H9 (cell line): ENCODE data around the gene TMED6. TPM values are rescaled to one million over a fixed set of nuclear protein-coding genes. Genes with fewer than 3 reads are reported as not detected.

ENCODE experiments used
- DNase-seq: peaks from one replicate; pipeline ENCODE4 v3.0.0-alpha.2; 2017
- H2AFZ ChIP-seq: one replicate; pipeline ENCODE4 v1.6.1; 2013; ENCODE audit warnings: mild to moderate bottlenecking, low read length, control low read depth, moderate library complexity
- H2AK5ac ChIP-seq: 2 replicates; pipeline ENCODE4 v1.6.1; 2013; ENCODE audit warnings: low read length, control low read depth, mixed read lengths; ENCODE audit not compliant: insufficient read length
- H2BK120ac ChIP-seq: one replicate; pipeline ENCODE4 v1.6.1; 2013; ENCODE audit warnings: low read depth, mild to moderate bottlenecking, low read length, control low read depth, inconsistent platforms; ENCODE audit not compliant: poor library complexity, severe bottlenecking
- H2BK12ac ChIP-seq: 2 replicates; pipeline ENCODE4 v1.6.1; 2013; ENCODE audit warnings: low read length, control low read depth, mixed read lengths, low read depth; ENCODE audit not compliant: insufficient read length
- H2BK15ac ChIP-seq: 2 replicates; pipeline ENCODE4 v1.6.1; 2013; ENCODE audit warnings: low read depth, low read length, control low read depth
- H2BK20ac ChIP-seq: one replicate; pipeline ENCODE4 v1.6.1; 2013; ENCODE audit warnings: low read depth, mild to moderate bottlenecking, low read length, control low read depth, inconsistent platforms; ENCODE audit not compliant: poor library complexity, severe bottlenecking
- H2BK5ac ChIP-seq: 2 replicates; pipeline ENCODE4 v1.6.1; 2013; ENCODE audit warnings: low read length, control low read depth, mixed read lengths; ENCODE audit not compliant: insufficient read length
- H3K14ac ChIP-seq: 2 replicates; pipeline ENCODE4 v1.6.1; 2013; ENCODE audit warnings: low read length, control low read depth; ENCODE audit not compliant: insufficient read depth
- H3K18ac ChIP-seq: 2 replicates; pipeline ENCODE4 v1.6.1; 2013; ENCODE audit warnings: low read depth, mild to moderate bottlenecking, mixed read lengths, low read length, control low read depth; ENCODE audit not compliant: insufficient read length
- H3K23ac ChIP-seq: 2 replicates; pipeline ENCODE4 v1.6.1; 2013; ENCODE audit warnings: low read length, control low read depth, mixed read lengths, low read depth; ENCODE audit not compliant: insufficient read length
- H3K23me2 ChIP-seq: 2 replicates; pipeline ENCODE4 v1.6.1; 2013; ENCODE audit warnings: low read depth, mild to moderate bottlenecking, mixed read lengths, low read length, control low read depth; ENCODE audit not compliant: insufficient read length, poor library complexity, severe bottlenecking
- H3K27ac ChIP-seq: 2 replicates; pipeline ENCODE4 v1.5.1; 2013; ENCODE audit warnings: low read length, control low read depth, mixed read lengths, low read depth; ENCODE audit not compliant: insufficient read length
- H3K27me3 ChIP-seq: 2 replicates; pipeline ENCODE4 v1.6.1; 2013; ENCODE audit warnings: low read length, control low read depth, inconsistent platforms; ENCODE audit not compliant: insufficient read depth
- H3K4ac ChIP-seq: 2 replicates; pipeline ENCODE4 v1.6.1; 2013; ENCODE audit warnings: low read depth, mild to moderate bottlenecking, control low read depth, inconsistent platforms, low read length, moderate library complexity
- H3K4me1 ChIP-seq: 2 replicates; pipeline ENCODE4 v1.6.1; 2013; ENCODE audit warnings: low read length, control low read depth, inconsistent platforms; ENCODE audit not compliant: insufficient read depth
- H3K4me2 ChIP-seq: 2 replicates; pipeline ENCODE4 v1.6.1; 2013; ENCODE audit warnings: low read length, control low read depth, mixed read lengths; ENCODE audit not compliant: insufficient read length, insufficient read depth
- H3K56ac ChIP-seq: 2 replicates; pipeline ENCODE4 v1.6.1; 2013; ENCODE audit warnings: low read depth, mild to moderate bottlenecking, mixed read lengths, low read length, control low read depth; ENCODE audit not compliant: insufficient read length
- H3K79me1 ChIP-seq: 2 replicates; pipeline ENCODE4 v1.6.1; 2013; ENCODE audit warnings: low read depth, mild to moderate bottlenecking, moderate library complexity, low read length, control low read depth, inconsistent platforms; ENCODE audit not compliant: insufficient read depth, poor library complexity, severe bottlenecking
- H3K79me2 ChIP-seq: 2 replicates; pipeline ENCODE4 v1.6.1; 2013; ENCODE audit warnings: low read length, control low read depth, inconsistent platforms; ENCODE audit not compliant: insufficient read depth
- H3K9ac ChIP-seq: 2 replicates; pipeline ENCODE4 v1.6.1; 2013; ENCODE audit warnings: low read length, control low read depth, mixed read lengths; ENCODE audit not compliant: insufficient read length; ENCODE audit errors: extremely low read depth
- H3K9me3 ChIP-seq: one replicate; pipeline ENCODE4 v1.6.1; 2013; ENCODE audit warnings: low read depth, low read length, inconsistent platforms; ENCODE audit not compliant: control insufficient read depth
- H3T11ph ChIP-seq: one replicate; pipeline ENCODE4 v1.6.1; 2013; ENCODE audit warnings: mild to moderate bottlenecking, low read length, control low read depth, inconsistent platforms
- H4K20me1 ChIP-seq: one replicate; pipeline ENCODE4 v1.6.1; 2013; ENCODE audit not compliant: control insufficient read depth, insufficient read length, insufficient read depth
- H4K5ac ChIP-seq: 2 replicates; pipeline ENCODE4 v1.6.1; 2013; ENCODE audit warnings: low read depth, mild to moderate bottlenecking, mixed read lengths, low read length, control low read depth; ENCODE audit not compliant: insufficient read length
- H4K8ac ChIP-seq: replicated peaks from 2 replicates; pipeline ENCODE4 v1.6.1; 2013; ENCODE audit warnings: low read length, control low read depth, mixed read lengths, low read depth; ENCODE audit not compliant: insufficient read length
- H4K91ac ChIP-seq: 2 replicates; pipeline ENCODE4 v1.6.1; 2013; ENCODE audit warnings: low read depth, mild to moderate bottlenecking, moderate library complexity, mixed read lengths, low read length, control low read depth; ENCODE audit not compliant: insufficient read length
- H3K27ac Mint-ChIP-seq, 3 experiments: 2 replicates in 2 of 3; 3 replicates in 1 of 3; pipeline ENCODE4 v1.8.0; 2020 to 2021; ENCODE audit warnings: mixed read lengths in 3 of 3, mild to moderate bottlenecking in 1 of 3, moderate library complexity in 1 of 3
- H3K27me3 Mint-ChIP-seq: 2 replicates; pipeline ENCODE4 v1.8.0; 2021; ENCODE audit warnings: low read depth, mild to moderate bottlenecking, moderate library complexity, mixed read lengths
- H3K36me3 Mint-ChIP-seq, 3 experiments: 2 replicates in 2 of 3; 3 replicates in 1 of 3; pipeline ENCODE4 v1.8.0; 2020 to 2021; ENCODE audit warnings: low read depth in 3 of 3, mixed read lengths in 3 of 3; ENCODE audit not compliant: insufficient read depth in 1 of 3
- H3K4me1 Mint-ChIP-seq, 2 experiments: 2 replicates each; pipeline ENCODE4 v1.8.0; 2020; ENCODE audit warnings: mixed read lengths in 2 of 2
- H3K4me3 Mint-ChIP-seq, 2 experiments: 2 replicates in 1 of 2; 3 replicates in 1 of 2; pipeline ENCODE4 v1.8.0; 2020 to 2021; ENCODE audit warnings: mild to moderate bottlenecking in 2 of 2, mixed read lengths in 2 of 2, moderate library complexity in 1 of 2
- H3K9me3 Mint-ChIP-seq, 2 experiments: 2 replicates in 1 of 2; 3 replicates in 1 of 2; pipeline ENCODE4 v1.8.0; 2020; ENCODE audit warnings: mild to moderate bottlenecking in 2 of 2, mixed read lengths in 2 of 2, moderate library complexity in 1 of 2
- WGBS: extraction: QIAGEN DNeasy Blood & Tissue Kit; methylation state at CpG from one replicate; pipeline ENCODE4 v1.1.7; 2013; ENCODE audit warnings: missing lambda C conversion rate, low lambda C conversion rate, mixed read lengths; ENCODE audit not compliant: insufficient read length; ENCODE audit errors: extremely low coverage; 5-methylcytosine and 5-hydroxymethylcytosine counted together
- total RNA-seq: library from RNA; stranded (reverse); gene quantifications from 2 replicates; pipeline ENCODE4 v1.2.1, GENCODE V29; 2021
- TF ChIP-seq, protein P1 (sequence below): fragments of 200-600 bp; sonication (generic); conservative IDR thresholded peaks from 3 replicates; pipeline ENCODE4 v1.8.0; 2021; ENCODE audit warnings: antibody characterized with exemption, mild to moderate bottlenecking

Gene TMED6
- total RNA-seq, 1 experiment from 2014 or later, result 0.31 TPM

DNA sequence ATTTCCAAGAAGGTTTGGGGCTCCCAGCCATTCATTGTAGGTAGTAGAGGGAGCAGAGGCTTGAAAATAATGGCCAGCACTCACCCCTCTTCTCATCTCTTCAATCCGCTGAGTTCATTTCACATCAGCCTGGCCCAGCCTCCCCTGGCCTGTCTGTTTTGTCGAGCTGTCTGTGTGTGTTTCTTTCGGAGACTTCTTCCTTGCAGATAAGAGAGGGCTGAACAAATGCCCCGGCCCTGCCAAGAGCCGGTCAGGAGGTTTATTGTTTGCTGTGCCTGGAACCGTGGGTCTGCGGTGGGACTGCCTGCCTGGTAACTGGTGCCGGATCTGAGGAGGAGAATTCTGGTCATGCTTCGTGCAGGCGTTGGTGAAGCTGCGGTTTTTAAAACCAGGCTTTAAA is 37.1 kb downstream of the TMED6 start:
- H2BK5ac ChIP-seq, result no peak overlapping the region
- H3K79me2 ChIP-seq, result peaks cover 3% of the 10 kb centered on the region; the same call in 1 of the 2 replicates
- H2BK120ac ChIP-seq, result no peak overlapping the region
- no peak overlapping the region for H3K14ac ChIP-seq
- peak overlapping the region in 1 of 3 experiments; percentile 22; a peak in 2 of 7 replicates for H3K27ac Mint-ChIP-seq
- H3K4me3 Mint-ChIP-seq, result no peak overlapping the region
- peaks cover 6% of the 10 kb centered on the region for H3K23me2 ChIP-seq
- no peak overlapping the region for H2AFZ ChIP-seq
- H3K4me1 ChIP-seq, result peaks cover 2% of the 10 kb centered on the region; the same call in 1 of the 2 replicates
- WGBS, result no CpG with 5 or more reads among the region's 11 CpGs
- no peak overlapping the region for H3K4me2 ChIP-seq
- no peak overlapping the region for H2AK5ac ChIP-seq
- DNase-seq, result no peak
- no peak overlapping the region for H3K27ac ChIP-seq
- no peaks in the 10 kb centered on the region; a peak in 2 of 5 replicates for H3K9me3 Mint-ChIP-seq
- no peaks in the 10 kb centered on the region for H3K27me3 ChIP-seq
- H3K4ac ChIP-seq, result no peak overlapping the region
- no peaks in the 10 kb centered on the region; the same call in 1 of the 2 replicates for H3K27me3 Mint-ChIP-seq
- TF ChIP-seq, protein P1, sequence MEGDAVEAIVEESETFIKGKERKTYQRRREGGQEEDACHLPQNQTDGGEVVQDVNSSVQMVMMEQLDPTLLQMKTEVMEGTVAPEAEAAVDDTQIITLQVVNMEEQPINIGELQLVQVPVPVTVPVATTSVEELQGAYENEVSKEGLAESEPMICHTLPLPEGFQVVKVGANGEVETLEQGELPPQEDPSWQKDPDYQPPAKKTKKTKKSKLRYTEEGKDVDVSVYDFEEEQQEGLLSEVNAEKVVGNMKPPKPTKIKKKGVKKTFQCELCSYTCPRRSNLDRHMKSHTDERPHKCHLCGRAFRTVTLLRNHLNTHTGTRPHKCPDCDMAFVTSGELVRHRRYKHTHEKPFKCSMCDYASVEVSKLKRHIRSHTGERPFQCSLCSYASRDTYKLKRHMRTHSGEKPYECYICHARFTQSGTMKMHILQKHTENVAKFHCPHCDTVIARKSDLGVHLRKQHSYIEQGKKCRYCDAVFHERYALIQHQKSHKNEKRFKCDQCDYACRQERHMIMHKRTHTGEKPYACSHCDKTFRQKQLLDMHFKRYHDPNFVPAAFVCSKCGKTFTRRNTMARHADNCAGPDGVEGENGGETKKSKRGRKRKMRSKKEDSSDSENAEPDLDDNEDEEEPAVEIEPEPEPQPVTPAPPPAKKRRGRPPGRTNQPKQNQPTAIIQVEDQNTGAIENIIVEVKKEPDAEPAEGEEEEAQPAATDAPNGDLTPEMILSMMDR, result no peak
- H4K91ac ChIP-seq, result no peak overlapping the region
- H4K8ac ChIP-seq, result no peak overlapping the region
- no peak overlapping the region for H3K9ac ChIP-seq
- no peak overlapping the region for H4K5ac ChIP-seq
- no peak overlapping the region for H2BK12ac ChIP-seq
- H3K79me1 ChIP-seq, result peaks cover 7% of the 10 kb centered on the region
- H3K23ac ChIP-seq, result no peak overlapping the region
- H4K20me1 ChIP-seq, result no peaks in the 10 kb centered on the region
- no peak overlapping the region for H2BK20ac ChIP-seq
- H3K56ac ChIP-seq, result no peak overlapping the region
- H2BK15ac ChIP-seq, result no peak overlapping the region
- no peak overlapping the region for H3T11ph ChIP-seq
- peaks cover 7 to 10% of the 10 kb centered on the region in 2 experiments for H3K4me1 Mint-ChIP-seq
- H3K18ac ChIP-seq, result no peak overlapping the region
- H3K36me3 Mint-ChIP-seq, result peaks cover 30 to 58% (median 48%) of the 10 kb centered on the region in 3 experiments; a peak in 6 of 7 replicates
- no peaks in the 10 kb centered on the region for H3K9me3 ChIP-seq
